Activated naive CD4-positive, alpha-beta T cell treated with anti-CD3 and anti-CD28 coated beads, Interleukin-2, amount 50 U/mL, for 72 hours (primary cell): ENCODE results near the gene CCND1. TPM values are rescaled to one million over a fixed set of nuclear protein-coding genes. Genes with fewer than 3 reads are reported as not detected.
A peak's percentile ranks its signal among the peaks of the same experiment; 100 is the strongest.

Experiments
- ATAC-seq, 2 donors: fragments of 150-1000 bp; cut with Tn5 transposase; 2 replicates each; pipeline ENCODE4 v1.10.0; 2021; ENCODE audit warnings: mild to moderate bottlenecking in 2 of 2, moderate library complexity in 2 of 2
- DNase-seq, 2 donors: peaks; one replicate each; pipeline ENCODE4 v3.0.0; 2021 to 2022; ENCODE audit warnings: low spot score in 2 of 2
- H3K27ac Mint-ChIP-seq, 2 donors: one replicate each; pipeline ENCODE4 v1.8.0; 2022; ENCODE audit warnings: mild to moderate bottlenecking in 2 of 2, mixed read lengths in 2 of 2
- H3K36me3 Mint-ChIP-seq, 2 donors: one replicate each; pipeline ENCODE4 v1.8.0; 2022; ENCODE audit warnings: mixed read lengths in 2 of 2
- H3K9me3 Mint-ChIP-seq, 2 donors: one replicate each; pipeline ENCODE4 v1.8.0; 2022; ENCODE audit warnings: mixed read lengths in 2 of 2
- total RNA-seq, 2 donors: library from RNA; stranded (reverse); gene quantifications; one replicate each; pipeline ENCODE4 v1.2.3, GENCODE V29; 2022

CCND1 gene
- total RNA-seq, 2 donors from 2014 or later: 0.16 to 0.39 TPM

- DNase-seq (no peak), ATAC-seq (no peak)
- H3K27ac Mint-ChIP-seq: no peak overlapping the region
- H3K36me3 Mint-ChIP-seq: no peaks in the 10 kb centered on the region
- no peaks in the 10 kb centered on the region for H3K9me3 Mint-ChIP-seq
Measured at GRCh38 chr11:69635804-69636511, 5.0 kb upstream of the CCND1 start.

GRCh38 chr11:69636512-69637197, 4.3 kb upstream of the CCND1 start:
- DNase-seq: no peak
- ATAC-seq: no peak
- no peaks in the 10 kb centered on the region for H3K36me3 Mint-ChIP-seq
- H3K9me3 Mint-ChIP-seq: no peaks in the 10 kb centered on the region
- no peak overlapping the region for H3K27ac Mint-ChIP-seq

GRCh38 chr11:69637198-69637940, 3.6 kb upstream of the CCND1 start:
- Mint-ChIP-seq H3K36me3 (no peaks in the 10 kb centered on the region), H3K9me3 (no peaks in the 10 kb centered on the region), H3K27ac (no peak overlapping the region)
- DNase-seq (no peak), ATAC-seq (no peak)

GRCh38 chr11:69637941-69638871, 2.8 kb upstream of the CCND1 start:
- Mint-ChIP-seq H3K36me3 (no peaks in the 10 kb centered on the region), H3K27ac (no peak overlapping the region), H3K9me3 (no peaks in the 10 kb centered on the region)
- ATAC-seq: no peak
- DNase-seq: no peak

GRCh38 chr11:69638941-69639681, 1.8 kb upstream of the CCND1 start:
- DNase-seq (peak in 1 of 2 donors; percentile 27), ATAC-seq (no peak)
- H3K36me3 Mint-ChIP-seq: no peaks in the 10 kb centered on the region
- no peak overlapping the region for H3K27ac Mint-ChIP-seq
- H3K9me3 Mint-ChIP-seq: no peaks in the 10 kb centered on the region

- H3K9me3 Mint-ChIP-seq: no peaks in the 10 kb centered on the region
- ATAC-seq: no peak
- no peak overlapping the region for H3K27ac Mint-ChIP-seq
- H3K36me3 Mint-ChIP-seq: no peaks in the 10 kb centered on the region
- no peak for DNase-seq
Measured at GRCh38 chr11:69639831-69640230, 1.1 kb upstream of the CCND1 start.

GRCh38 chr11:69640260-69640994, 529 bp upstream of the CCND1 start:
- no peaks in the 10 kb centered on the region for H3K9me3 Mint-ChIP-seq
- DNase-seq (no peak), ATAC-seq (no peak)
- H3K27ac Mint-ChIP-seq: peak overlapping the region in 1 of 2 donors; percentile 4
- no peaks in the 10 kb centered on the region for H3K36me3 Mint-ChIP-seq

- H3K9me3 Mint-ChIP-seq: no peaks in the 10 kb centered on the region
- no peaks in the 10 kb centered on the region for H3K36me3 Mint-ChIP-seq
- ATAC-seq (no peak), DNase-seq (no peak)
- H3K27ac Mint-ChIP-seq: no peak overlapping the region
Measured at GRCh38 chr11:69641681-69642548, 959 bp downstream of the CCND1 start.

GRCh38 chr11:69642549-69642912, 1.6 kb downstream of the CCND1 start:
- no peak for DNase-seq
- peak; percentile 55 to 58 for ATAC-seq

GRCh38 chr11:69642913-69643632, 2.1 kb downstream of the CCND1 start:
- DNase-seq (peak; percentile 79 to 85), ATAC-seq (peak; percentile 86 to 88)
- no peak overlapping the region for H3K27ac Mint-ChIP-seq
- H3K9me3 Mint-ChIP-seq: no peaks in the 10 kb centered on the region
- no peaks in the 10 kb centered on the region for H3K36me3 Mint-ChIP-seq

More at GRCh38 chr11:69642549-69642912, 1.6 kb downstream of the CCND1 start:
- Mint-ChIP-seq H3K9me3 (no peaks in the 10 kb centered on the region), H3K27ac (no peak overlapping the region), H3K36me3 (no peaks in the 10 kb centered on the region)

- ATAC-seq: peak in 1 of 2 donors; percentile 9
- Mint-ChIP-seq H3K9me3 (no peaks in the 10 kb centered on the region), H3K27ac (no peak overlapping the region), H3K36me3 (no peaks in the 10 kb centered on the region)
- DNase-seq: no peak
Measured at GRCh38 chr11:69643646-69644045, 2.7 kb downstream of the CCND1 start.

GRCh38 chr11:69644071-69644961, 3.4 kb downstream of the CCND1 start:
- H3K27ac Mint-ChIP-seq: peak overlapping the region in 1 of 2 donors; percentile 50
- no peaks in the 10 kb centered on the region for H3K36me3 Mint-ChIP-seq
- DNase-seq (no peak), ATAC-seq (no peak)
- H3K9me3 Mint-ChIP-seq: no peaks in the 10 kb centered on the region

GRCh38 chr11:69644962-69645675, 4.2 kb downstream of the CCND1 start:
- H3K36me3 Mint-ChIP-seq: no peaks in the 10 kb centered on the region
- no peaks in the 10 kb centered on the region for H3K9me3 Mint-ChIP-seq
- H3K27ac Mint-ChIP-seq: no peak overlapping the region
- DNase-seq: no peak
- no peak for ATAC-seq
